Measurements from ENCODE around the gene SUPT3H. TPM values are rescaled to one million over a fixed set of nuclear protein-coding genes. Genes with fewer than 3 reads are reported as not detected.

The SUPT3H gene
- total RNA-seq, 1 experiment from 2014 or later, result 12.7 TPM

GRCh38 chr6:45394586-45395095 is 16.9 kb upstream of the SUPT3H start:
- no peak for DNase-seq (ENCODE audit: unreplicated experiment)
- no peaks in the 10 kb centered on the region for H3K36me3 Mint-ChIP-seq (ENCODE audit: insufficient read depth, unreplicated experiment)
- no peak overlapping the region for H3K4me3 Mint-ChIP-seq (ENCODE audit: unreplicated experiment)
- intact Hi-C loops (cut with micrococcal nuclease), result no loop called here
- ChIA-PET CTCF (interaction anchor here (0.6 to 2.1 kb wide), 7 partner anchors 18 to 919 kb away, joined by 3 to 5 read pairs (median 3); no protein-coding TSS in a partner anchor), POLR2A (interaction anchor here (0.6 to 2.1 kb wide), 2 partner anchors 17 to 18 kb away, joined by 4 to 10 read pairs; partner anchors contain the start of gene SUPT3H)
- no peaks in the 10 kb centered on the region for H3K9me3 Mint-ChIP-seq (ENCODE audit: unreplicated experiment)
- peaks cover 19% of the 10 kb centered on the region for H3K27me3 Mint-ChIP-seq (ENCODE audit: insufficient read depth, unreplicated experiment)
- no peak overlapping the region for H3K27ac Mint-ChIP-seq (ENCODE audit: low read depth, unreplicated experiment)
- no TSS peak for BruUV-seq (replicated peaks)
- peaks cover 9% of the 10 kb centered on the region for H3K4me1 Mint-ChIP-seq (ENCODE audit: insufficient read depth, unreplicated experiment)
- TF ChIP-seq CTCF (IDR thresholded peaks at IDR 0.05; ENCODE audit: unreplicated experiment), result no peak

GRCh38 chr6:45388328-45388727 is 10.6 kb upstream of the SUPT3H start:
- H3K27me3 Mint-ChIP-seq (ENCODE audit: insufficient read depth, unreplicated experiment), result no peaks in the 10 kb centered on the region
- no peaks in the 10 kb centered on the region for H3K9me3 Mint-ChIP-seq (ENCODE audit: unreplicated experiment)
- no peak for DNase-seq (ENCODE audit: unreplicated experiment)
- no peaks in the 10 kb centered on the region for H3K36me3 Mint-ChIP-seq (ENCODE audit: insufficient read depth, unreplicated experiment)
- no peak for TF ChIP-seq CTCF (IDR thresholded peaks at IDR 0.05; ENCODE audit: unreplicated experiment)
- no peak overlapping the region for H3K27ac Mint-ChIP-seq (ENCODE audit: low read depth, unreplicated experiment)
- H3K4me1 Mint-ChIP-seq (ENCODE audit: insufficient read depth, unreplicated experiment), result no peaks in the 10 kb centered on the region
- no peak overlapping the region for H3K4me3 Mint-ChIP-seq (ENCODE audit: unreplicated experiment)
- intact Hi-C loops (cut with micrococcal nuclease), result no loop called here
- ChIA-PET POLR2A (interaction anchor here (2.4 kb wide), 1 partner anchor 10 kb away, joined by 8 read pairs; the partner anchor contains the start of gene SUPT3H), CTCF (interaction anchor here (0.9 to 1.0 kb wide), 2 partner anchors 32 to 758 kb away, joined by 3 read pairs; no protein-coding TSS in a partner anchor)
- BruUV-seq (replicated peaks), result no TSS peak

GRCh38 chr6:45387236-45387635 is 9.5 kb upstream of the SUPT3H start:
- no peaks in the 10 kb centered on the region for H3K27me3 Mint-ChIP-seq (ENCODE audit: insufficient read depth, unreplicated experiment)
- no peaks in the 10 kb centered on the region for H3K36me3 Mint-ChIP-seq (ENCODE audit: insufficient read depth, unreplicated experiment)
- no peaks in the 10 kb centered on the region for H3K9me3 Mint-ChIP-seq (ENCODE audit: unreplicated experiment)
- ChIA-PET POLR2A (interaction anchor here (2.4 kb wide), 1 partner anchor 9 kb away, joined by 8 read pairs; the partner anchor contains the start of gene SUPT3H), CTCF (interaction anchor here (0.7 to 1.0 kb wide), 3 partner anchors 9 to 757 kb away, joined by 3 read pairs; no protein-coding TSS in a partner anchor)
- DNase-seq (ENCODE audit: unreplicated experiment), result no peak
- H3K27ac Mint-ChIP-seq (ENCODE audit: low read depth, unreplicated experiment), result no peak overlapping the region
- no TSS peak for BruUV-seq (replicated peaks)
- no peak for TF ChIP-seq CTCF (IDR thresholded peaks at IDR 0.05; ENCODE audit: unreplicated experiment)
- intact Hi-C loops (cut with micrococcal nuclease), result no loop called here
- no peak overlapping the region for H3K4me3 Mint-ChIP-seq (ENCODE audit: unreplicated experiment)
- peaks cover 4% of the 10 kb centered on the region for H3K4me1 Mint-ChIP-seq (ENCODE audit: insufficient read depth, unreplicated experiment)

- Mint-ChIP-seq H3K36me3 (ENCODE audit: insufficient read depth, unreplicated experiment) (no peaks in the 10 kb centered on the region), H3K4me1 (ENCODE audit: insufficient read depth, unreplicated experiment) (peaks cover 7% of the 10 kb centered on the region), H3K4me3 (ENCODE audit: unreplicated experiment) (no peak overlapping the region), H3K27ac (ENCODE audit: low read depth, unreplicated experiment) (no peak overlapping the region), H3K9me3 (ENCODE audit: unreplicated experiment) (no peaks in the 10 kb centered on the region), H3K27me3 (ENCODE audit: insufficient read depth, unreplicated experiment) (no peaks in the 10 kb centered on the region)
- CTCF ChIA-PET, result interaction anchor here (0.6 kb wide), 1 partner anchor 204 kb away, joined by 3 read pairs; no protein-coding TSS in a partner anchor
- no peak for TF ChIP-seq CTCF (IDR thresholded peaks at IDR 0.05; ENCODE audit: unreplicated experiment)
- BruUV-seq (replicated peaks), result no TSS peak
- POLR2A ChIA-PET, result interaction anchor here (0.5 to 2.4 kb wide), 2 partner anchors 8 to 70 kb away, joined by 3 to 8 read pairs; partner anchors contain the start of gene SUPT3H
- intact Hi-C loops (cut with micrococcal nuclease), result no loop called here
- no peak for DNase-seq (ENCODE audit: unreplicated experiment)
These were observed 8.8 kb upstream of the SUPT3H start for GRCh38 chr6:45386501-45386900.

Data from MCF 10A (cell line).